Activated naive CD8-positive, alpha-beta T cell treated with anti-CD3 and anti-CD28 coated beads, Interleukin-2, amount 10 ng/mL, durations not matched to agents 7 days and 5 days (primary cell): Measurements from ENCODE around the gene KIF3B. TPM values are rescaled to one million over a fixed set of nuclear protein-coding genes. Genes with fewer than 3 reads are reported as not detected.
"Not testable (repeated sequence)": the region's sequence is repeated elsewhere in the genome, so short reads cannot be mapped to it uniquely, and the experiment has no call there.

Experiments used
- ATAC-seq: fragments of 150-1000 bp; cut with Tn5 transposase; one replicate; pipeline ENCODE4 v1.10.0; 2021; ENCODE audit warnings: low read depth, moderate library complexity
- POLR2A ChIA-PET: fragments of 350-600 bp; sonication (Branson Sonifier 250); formaldehyde crosslinking; loops from one replicate; lab custom pipeline; 2021; ENCODE audit warnings: antibody characterized with exemption; lab: Charles Lee
- DNase-seq: peaks from one replicate; pipeline ENCODE4 v3.0.0; 2021
- H3K27ac Mint-ChIP-seq: one replicate; pipeline ENCODE4 v1.8.0; 2022; ENCODE audit warnings: mild to moderate bottlenecking, mixed read lengths
- H3K27me3 Mint-ChIP-seq: one replicate; pipeline ENCODE4 v1.8.0; 2022; ENCODE audit warnings: mild to moderate bottlenecking, moderate library complexity, mixed read lengths
- H3K36me3 Mint-ChIP-seq: one replicate; pipeline ENCODE4 v1.8.0; 2021; ENCODE audit warnings: mild to moderate bottlenecking, mixed read lengths
- H3K4me1 Mint-ChIP-seq: one replicate; pipeline ENCODE4 v1.8.0; 2021; ENCODE audit warnings: mixed read lengths
- H3K4me3 Mint-ChIP-seq: one replicate; pipeline ENCODE4 v1.8.0; 2022; ENCODE audit warnings: mild to moderate bottlenecking, moderate library complexity, mixed read lengths
- H3K9me3 Mint-ChIP-seq: one replicate; pipeline ENCODE4 v1.8.0; 2021; ENCODE audit warnings: mixed read lengths
- total RNA-seq, 2 experiments: library from RNA; stranded (reverse); gene quantifications; one replicate each; pipeline ENCODE4 v1.2.3, GENCODE V29; 2021

The KIF3B gene
- total RNA-seq, 2 experiments from 2014 or later: 14.3 to 14.4 TPM

GRCh38 chr20:32330555-32330897 lies 53.1 kb downstream of the KIF3B start:
- DNase-seq (no peak), ATAC-seq (no peak)
- Mint-ChIP-seq H3K27ac (no peak overlapping the region), H3K4me1 (peaks cover 7% of the 10 kb centered on the region), H3K9me3 (no peaks in the 10 kb centered on the region), H3K4me3 (no peak overlapping the region), H3K27me3 (no peaks in the 10 kb centered on the region), H3K36me3 (peaks cover 17% of the 10 kb centered on the region)
- POLR2A ChIA-PET: no interaction called here

GRCh38 chr20:32332614-32333013 lies 55.2 kb downstream of the KIF3B start:
- DNase-seq: no peak
- no peak for ATAC-seq
- POLR2A ChIA-PET: no interaction called here
- H3K36me3 Mint-ChIP-seq: peaks cover 13% of the 10 kb centered on the region
- no peaks in the 10 kb centered on the region for H3K9me3 Mint-ChIP-seq
- H3K27me3 Mint-ChIP-seq: no peaks in the 10 kb centered on the region
- no peak overlapping the region for H3K27ac Mint-ChIP-seq
- H3K4me1 Mint-ChIP-seq: peaks cover 8% of the 10 kb centered on the region
- no peak overlapping the region for H3K4me3 Mint-ChIP-seq

- Mint-ChIP-seq H3K9me3 (no peaks in the 10 kb centered on the region), H3K36me3 (peaks cover 13% of the 10 kb centered on the region), H3K4me3 (no peak overlapping the region), H3K27me3 (no peaks in the 10 kb centered on the region), H3K4me1 (peaks cover 8% of the 10 kb centered on the region), H3K27ac (peak overlapping the region; percentile 13)
- DNase-seq (no peak), ATAC-seq (no peak)
- POLR2A ChIA-PET: interaction anchor here (0.7 kb wide), 1 partner anchor 306 kb away, joined by 6 read pairs; no protein-coding TSS in a partner anchor
These were observed 55.9 kb downstream of the KIF3B start for GRCh38 chr20:32333181-32333987.

- ATAC-seq (no peak), DNase-seq (no peak)
- POLR2A ChIA-PET: interaction anchor here (0.7 kb wide), 1 partner anchor 305 kb away, joined by 6 read pairs; no protein-coding TSS in a partner anchor
- Mint-ChIP-seq H3K4me3 (no peak overlapping the region), H3K27ac (peak overlapping the region; percentile 13), H3K9me3 (no peaks in the 10 kb centered on the region), H3K4me1 (peaks cover 8% of the 10 kb centered on the region), H3K27me3 (no peaks in the 10 kb centered on the region), H3K36me3 (peaks cover 13% of the 10 kb centered on the region)
These were observed 56.8 kb downstream of the KIF3B start for GRCh38 chr20:32333988-32334885.

GRCh38 chr20:32336918-32337347 lies 59.5 kb downstream of the KIF3B start:
- ATAC-seq: no peak
- Mint-ChIP-seq H3K9me3 (no peaks in the 10 kb centered on the region), H3K4me3 (no peak overlapping the region), H3K4me1 (peaks cover 7% of the 10 kb centered on the region), H3K27me3 (no peaks in the 10 kb centered on the region), H3K36me3 (peaks cover 10% of the 10 kb centered on the region), H3K27ac (no peak overlapping the region)
- POLR2A ChIA-PET: no interaction called here
- DNase-seq: no peak

- Mint-ChIP-seq H3K27ac (no peak overlapping the region), H3K4me1 (peaks cover 6% of the 10 kb centered on the region), H3K36me3 (peaks cover 3% of the 10 kb centered on the region)
These were observed 60.6 kb downstream of the KIF3B start for GRCh38 chr20:32337937-32338661.

GRCh38 chr20:32338665-32339064 lies 61.2 kb downstream of the KIF3B start:
- Mint-ChIP-seq H3K4me3 (no peak overlapping the region), H3K27ac (no peak overlapping the region), H3K4me1 (peaks cover 5% of the 10 kb centered on the region), H3K36me3 (peaks cover 3% of the 10 kb centered on the region), H3K27me3 (no peaks in the 10 kb centered on the region), H3K9me3 (no peaks in the 10 kb centered on the region)
- POLR2A ChIA-PET: no interaction called here
- no peak for DNase-seq
- no peak for ATAC-seq

More at GRCh38 chr20:32337937-32338661, 60.6 kb downstream of the KIF3B start:
- H3K27me3 Mint-ChIP-seq: no peaks in the 10 kb centered on the region
- no peak for DNase-seq
- no peaks in the 10 kb centered on the region for H3K9me3 Mint-ChIP-seq
- ATAC-seq: no peak
- H3K4me3 Mint-ChIP-seq: no peak overlapping the region
- POLR2A ChIA-PET: no interaction called here

- POLR2A ChIA-PET: no interaction called here
- ATAC-seq (no peak), DNase-seq (no peak)
- no peaks in the 10 kb centered on the region for H3K27me3 Mint-ChIP-seq
- peaks cover 4% of the 10 kb centered on the region for H3K4me1 Mint-ChIP-seq
- H3K36me3 Mint-ChIP-seq: peaks cover 3% of the 10 kb centered on the region
- H3K4me3 Mint-ChIP-seq: no peak overlapping the region
- no peak overlapping the region for H3K27ac Mint-ChIP-seq
- H3K9me3 Mint-ChIP-seq: no peaks in the 10 kb centered on the region
These were observed 61.7 kb downstream of the KIF3B start for GRCh38 chr20:32339116-32339515.

- H3K4me3 Mint-ChIP-seq, H3K36me3 Mint-ChIP-seq, H3K27me3 Mint-ChIP-seq, H3K4me1 Mint-ChIP-seq, DNase-seq, H3K27ac Mint-ChIP-seq, H3K9me3 Mint-ChIP-seq, ATAC-seq: not testable (repeated sequence)
- POLR2A ChIA-PET: interaction anchor here (0.5 kb wide), 1 partner anchor 11 kb away, joined by 4 read pairs; no protein-coding TSS in a partner anchor
These were observed 63.6 kb downstream of the KIF3B start for GRCh38 chr20:32341053-32341452.

GRCh38 chr20:32343439-32343838 lies 66.0 kb downstream of the KIF3B start:
- no peak overlapping the region for H3K27ac Mint-ChIP-seq
- H3K9me3 Mint-ChIP-seq: no peaks in the 10 kb centered on the region
- no peaks in the 10 kb centered on the region for H3K4me1 Mint-ChIP-seq
- H3K36me3 Mint-ChIP-seq: peaks cover 3% of the 10 kb centered on the region
- DNase-seq (no peak), ATAC-seq (no peak)
- H3K27me3 Mint-ChIP-seq: no peaks in the 10 kb centered on the region
- H3K4me3 Mint-ChIP-seq: no peak overlapping the region
- POLR2A ChIA-PET: no interaction called here

- no peaks in the 10 kb centered on the region for H3K9me3 Mint-ChIP-seq
- H3K4me3 Mint-ChIP-seq: no peak overlapping the region
- peaks cover 8% of the 10 kb centered on the region for H3K36me3 Mint-ChIP-seq
- ATAC-seq (no peak), DNase-seq (no peak)
- POLR2A ChIA-PET: interaction anchor here (0.8 to 1.0 kb wide), 3 partner anchors 13 to 393 kb away, joined by 3 read pairs; partner anchors contain the start of gene ASXL1
- no peak overlapping the region for H3K27ac Mint-ChIP-seq
- no peaks in the 10 kb centered on the region for H3K27me3 Mint-ChIP-seq
- H3K4me1 Mint-ChIP-seq: peaks cover 3% of the 10 kb centered on the region
These were observed 67.5 kb downstream of the KIF3B start for GRCh38 chr20:32344835-32345506.

- no peak overlapping the region for H3K27ac Mint-ChIP-seq
- H3K27me3 Mint-ChIP-seq: no peaks in the 10 kb centered on the region
- POLR2A ChIA-PET: no interaction called here
- peaks cover 9% of the 10 kb centered on the region for H3K36me3 Mint-ChIP-seq
- no peak for ATAC-seq
- no peak overlapping the region for H3K4me3 Mint-ChIP-seq
- no peak for DNase-seq
- H3K4me1 Mint-ChIP-seq: peaks cover 3% of the 10 kb centered on the region
- H3K9me3 Mint-ChIP-seq: no peaks in the 10 kb centered on the region
These were observed 70.8 kb downstream of the KIF3B start for GRCh38 chr20:32348207-32348606.
